Endothelial cell (in vitro differentiated cells): ENCODE results near the gene UPK1B. TPM values are rescaled to one million over a fixed set of nuclear protein-coding genes. Genes with fewer than 3 reads are reported as not detected.

ENCODE experiments used
- DNase-seq: peaks from one replicate; pipeline ENCODE4 v3.0.0; 2021; ENCODE audit warnings: low spot score
- H3K27ac Mint-ChIP-seq: one replicate; pipeline ENCODE4 v1.8.0; 2021; ENCODE audit warnings: mixed read lengths, inconsistent platforms; ENCODE audit not compliant: unreplicated experiment
- H3K27me3 Mint-ChIP-seq: one replicate; pipeline ENCODE4 v1.8.0; 2021; ENCODE audit warnings: mild to moderate bottlenecking, moderate library complexity, mixed read lengths, inconsistent platforms; ENCODE audit not compliant: unreplicated experiment
- H3K36me3 Mint-ChIP-seq: one replicate; pipeline ENCODE4 v1.8.0; 2021; ENCODE audit warnings: mild to moderate bottlenecking, low read depth, mixed read lengths, inconsistent platforms; ENCODE audit not compliant: unreplicated experiment
- H3K4me1 Mint-ChIP-seq: one replicate; pipeline ENCODE4 v1.8.0; 2021; ENCODE audit warnings: mild to moderate bottlenecking, mixed read lengths, inconsistent platforms; ENCODE audit not compliant: unreplicated experiment
- H3K4me3 Mint-ChIP-seq: one replicate; pipeline ENCODE4 v1.8.0; 2021; ENCODE audit warnings: mild to moderate bottlenecking, mixed read lengths, inconsistent platforms; ENCODE audit not compliant: unreplicated experiment
- H3K9me3 Mint-ChIP-seq: one replicate; pipeline ENCODE4 v1.8.0; 2021; ENCODE audit warnings: mixed read lengths, inconsistent platforms; ENCODE audit not compliant: unreplicated experiment
- CTCF ChIP-seq: fragments of 200-600 bp; sonication (generic); IDR thresholded peaks from one replicate; pipeline ENCODE4 v1.5.0; 2021; ENCODE audit warnings: antibody characterized with exemption; ENCODE audit not compliant: unreplicated experiment
- total RNA-seq: library from RNA; stranded (reverse); fragmentation: NEBNext Ultra II Directional; extraction: Animal tissue kit (Norgen Biotek cat#: 25700); gene quantifications from one replicate; pipeline ENCODE4 v1.2.1, GENCODE V29; 2021; ENCODE audit not compliant: unreplicated experiment

UPK1B gene
- total RNA-seq, 1 donor from 2014 or later, result not detected

GRCh38 chr3:119187266-119187665 lies 13.9 kb downstream of the UPK1B start:
- H3K27me3 Mint-ChIP-seq, result no peaks in the 10 kb centered on the region

GRCh38 chr3:119191800-119192199 lies 18.4 kb downstream of the UPK1B start:
- Mint-ChIP-seq H3K27me3 (no peaks in the 10 kb centered on the region), H3K4me3 (no peak overlapping the region), H3K9me3 (no peaks in the 10 kb centered on the region), H3K27ac (no peak overlapping the region), H3K4me1 (peaks cover 5% of the 10 kb centered on the region), H3K36me3 (no peaks in the 10 kb centered on the region)
- no peak for DNase-seq
- no peak for TF ChIP-seq CTCF

More at GRCh38 chr3:119187266-119187665, 13.9 kb downstream of the UPK1B start:
- DNase-seq, result no peak
- no peak for TF ChIP-seq CTCF
- no peaks in the 10 kb centered on the region for H3K4me1 Mint-ChIP-seq
- no peak overlapping the region for H3K4me3 Mint-ChIP-seq
- H3K36me3 Mint-ChIP-seq, result no peaks in the 10 kb centered on the region
- H3K9me3 Mint-ChIP-seq, result no peaks in the 10 kb centered on the region
- H3K27ac Mint-ChIP-seq, result no peak overlapping the region

GRCh38 chr3:119194237-119195150 lies 21.1 kb downstream of the UPK1B start:
- H3K27me3 Mint-ChIP-seq, result no peaks in the 10 kb centered on the region
- peaks cover 5% of the 10 kb centered on the region for H3K4me1 Mint-ChIP-seq
- no peaks in the 10 kb centered on the region for H3K36me3 Mint-ChIP-seq
- H3K9me3 Mint-ChIP-seq, result no peaks in the 10 kb centered on the region
- H3K4me3 Mint-ChIP-seq, result no peak overlapping the region
- DNase-seq, result no peak
- H3K27ac Mint-ChIP-seq, result no peak overlapping the region
- no peak for TF ChIP-seq CTCF

GRCh38 chr3:119195151-119195476 lies 21.7 kb downstream of the UPK1B start:
- no peak overlapping the region for H3K4me3 Mint-ChIP-seq
- TF ChIP-seq CTCF, result no peak
- no peak overlapping the region for H3K27ac Mint-ChIP-seq
- DNase-seq, result no peak
- no peaks in the 10 kb centered on the region for H3K9me3 Mint-ChIP-seq
- no peaks in the 10 kb centered on the region for H3K27me3 Mint-ChIP-seq
- no peaks in the 10 kb centered on the region for H3K36me3 Mint-ChIP-seq
- peaks cover 5% of the 10 kb centered on the region for H3K4me1 Mint-ChIP-seq

- TF ChIP-seq CTCF, result no peak
- H3K36me3 Mint-ChIP-seq, result no peaks in the 10 kb centered on the region
- no peaks in the 10 kb centered on the region for H3K9me3 Mint-ChIP-seq
- no peaks in the 10 kb centered on the region for H3K27me3 Mint-ChIP-seq
- H3K4me3 Mint-ChIP-seq, result no peak overlapping the region
- no peak for DNase-seq
- H3K27ac Mint-ChIP-seq, result no peak overlapping the region
- H3K4me1 Mint-ChIP-seq, result peaks cover 5% of the 10 kb centered on the region
These were observed 22.5 kb downstream of the UPK1B start for GRCh38 chr3:119195911-119196310.
